Measurements from ENCODE around the gene MPHOSPH6.
"Not testable (repeated sequence)": the region's sequence is repeated elsewhere in the genome, so short reads cannot be mapped to it uniquely, and the experiment has no call there.

Gene MPHOSPH6

DNA sequence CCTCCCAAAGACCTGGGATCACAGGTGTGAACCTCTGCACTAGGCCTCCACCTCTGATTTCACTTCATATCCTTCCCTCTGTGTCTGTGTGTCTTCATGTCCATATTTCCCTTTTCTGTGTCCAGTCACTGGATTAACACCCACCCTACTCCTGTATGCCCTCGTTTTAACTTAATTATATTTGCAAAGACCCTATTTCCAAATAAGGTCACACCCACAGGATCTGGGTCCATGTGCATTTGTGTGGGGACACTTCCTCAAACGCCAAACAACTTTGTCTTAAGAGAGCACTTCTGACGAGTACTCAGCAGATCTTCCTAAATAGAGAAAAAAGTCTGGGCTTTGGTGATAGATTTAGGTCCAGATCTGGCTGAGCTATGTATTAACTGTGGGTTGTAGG is 56.3 kb downstream of the MPHOSPH6 start:
- no peak for DNase-seq

DNA sequence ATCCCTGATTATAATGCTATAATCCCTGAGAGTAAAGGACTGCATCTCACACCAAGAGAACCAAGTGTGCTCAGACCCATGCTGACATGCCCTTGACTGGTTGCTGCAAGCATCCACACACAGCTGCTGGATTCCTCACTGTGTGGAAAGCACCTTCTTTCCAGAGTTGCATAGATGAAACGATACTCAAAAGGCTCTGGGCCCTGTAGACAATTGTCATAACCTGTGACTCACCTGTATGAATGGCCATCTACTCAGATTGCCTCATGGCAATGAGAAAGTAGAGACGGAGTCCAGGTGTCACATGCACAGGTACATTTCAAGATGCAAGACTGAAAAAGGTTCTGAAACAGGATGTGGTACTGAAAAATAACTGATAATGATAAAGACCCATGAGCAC is 58.1 kb downstream of the MPHOSPH6 start:
- DNase-seq, result no peak

DNA sequence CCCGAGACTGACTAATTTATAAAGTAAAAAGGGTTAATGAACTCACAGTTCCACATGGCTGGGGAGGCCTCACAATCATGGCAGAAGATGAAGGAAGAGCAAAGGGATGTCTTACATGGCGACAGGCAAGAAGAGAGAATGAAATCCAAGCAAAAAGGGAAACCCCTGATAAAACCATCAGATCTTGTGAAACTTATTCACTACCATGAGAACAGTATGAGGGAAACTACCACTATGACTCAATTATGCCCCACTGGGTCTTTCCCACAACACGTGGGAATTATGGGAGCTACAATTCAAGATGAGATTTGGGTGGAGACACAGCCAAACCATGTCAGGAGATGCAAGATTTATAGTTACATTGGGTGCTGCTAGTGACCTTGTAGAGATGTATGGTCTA is 60.8 kb downstream of the MPHOSPH6 start:
- not testable (repeated sequence) for DNase-seq

DNA sequence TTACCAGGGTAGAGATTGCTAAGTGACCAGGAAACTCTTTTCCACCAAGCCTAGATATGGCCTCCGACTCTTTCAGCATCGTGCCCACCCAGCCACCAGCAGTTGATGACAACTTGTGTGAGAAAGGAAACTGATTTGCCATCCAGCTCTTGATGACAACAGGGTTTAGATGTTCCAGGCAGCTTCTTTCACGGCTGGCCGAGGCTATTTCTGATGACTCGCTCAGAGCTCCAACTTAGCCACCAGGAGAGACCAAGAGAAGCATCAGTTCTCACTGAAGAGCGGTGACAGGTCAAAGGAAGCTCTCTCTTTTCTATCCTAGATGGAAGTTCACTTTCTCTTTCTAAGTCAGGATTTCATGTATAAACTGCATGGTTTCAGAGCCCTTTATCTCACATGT is 61.2 kb downstream of the MPHOSPH6 start:
- peak; percentile 7 for DNase-seq

DNA sequence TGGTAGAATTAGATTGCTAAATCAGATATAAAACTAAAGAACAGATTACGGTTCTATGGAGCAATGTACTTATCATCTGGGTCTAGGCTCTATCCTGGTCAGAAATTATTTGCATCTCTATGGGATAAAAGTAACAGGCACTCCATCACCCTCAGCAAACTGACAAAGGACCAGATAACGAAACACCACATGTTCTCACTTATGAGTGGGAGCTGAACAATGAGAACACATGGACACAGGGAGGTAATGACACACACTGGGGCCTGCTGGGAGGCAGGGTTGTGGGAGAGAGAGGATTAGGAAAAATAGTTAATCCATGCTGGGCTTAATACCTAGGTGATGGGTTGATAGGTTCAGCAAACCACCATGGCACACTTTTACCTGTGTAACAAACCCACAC is 61.9 kb downstream of the MPHOSPH6 start:
- DNase-seq, result no peak

DNA sequence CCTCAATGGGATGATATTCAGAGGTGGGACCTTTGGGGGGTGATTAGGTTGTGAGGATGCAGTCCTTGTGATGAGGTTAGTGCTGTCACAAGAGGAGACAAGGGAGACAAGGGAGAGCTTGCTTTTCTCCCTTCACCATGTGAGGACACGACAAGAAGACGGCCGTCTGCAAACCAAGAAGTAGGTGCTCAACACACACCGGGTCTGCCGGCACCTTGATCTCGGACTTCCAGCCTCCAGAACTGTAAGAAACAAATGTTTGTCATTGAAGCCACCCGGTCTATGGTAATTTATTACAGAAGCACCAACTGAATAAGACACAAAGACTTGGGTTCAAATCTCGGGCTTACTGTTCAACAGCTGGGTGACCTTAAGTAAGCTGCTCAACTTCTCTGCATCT is 64.9 kb downstream of the MPHOSPH6 start:
- DNase-seq, result no peak
